GM21529 (cell line): Measurements from ENCODE around the gene DNAI7.
A peak's percentile ranks its signal among the peaks of the same experiment; 100 is the strongest.

ENCODE experiments used
- ATAC-seq: cut with Tn5 transposase; IDR thresholded peaks from one replicate; pipeline ENCODE4 v1.9.1; 2021; ENCODE audit not compliant: unreplicated experiment

DNAI7 gene

DNA sequence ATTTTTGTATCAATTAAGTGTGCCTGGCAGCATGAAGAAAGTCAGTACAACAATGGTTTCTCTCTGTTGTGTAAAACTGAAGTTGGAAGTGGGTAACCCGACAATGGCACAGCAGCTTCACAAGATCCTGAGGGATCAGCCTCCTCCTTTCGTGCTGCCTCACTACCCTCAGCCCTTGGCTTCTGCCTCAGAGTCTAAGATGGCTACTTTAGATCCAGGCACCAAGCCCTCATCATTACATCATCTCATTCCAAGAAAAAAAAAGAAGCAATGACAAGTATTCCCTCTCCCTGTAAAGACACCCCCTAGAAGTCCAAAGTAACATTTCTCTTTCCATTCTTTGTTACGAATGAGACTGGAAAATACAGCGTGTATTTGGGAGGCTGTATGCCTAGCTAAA lies 92.6 kb downstream of the DNAI7 start:
- ATAC-seq = no peak

DNA sequence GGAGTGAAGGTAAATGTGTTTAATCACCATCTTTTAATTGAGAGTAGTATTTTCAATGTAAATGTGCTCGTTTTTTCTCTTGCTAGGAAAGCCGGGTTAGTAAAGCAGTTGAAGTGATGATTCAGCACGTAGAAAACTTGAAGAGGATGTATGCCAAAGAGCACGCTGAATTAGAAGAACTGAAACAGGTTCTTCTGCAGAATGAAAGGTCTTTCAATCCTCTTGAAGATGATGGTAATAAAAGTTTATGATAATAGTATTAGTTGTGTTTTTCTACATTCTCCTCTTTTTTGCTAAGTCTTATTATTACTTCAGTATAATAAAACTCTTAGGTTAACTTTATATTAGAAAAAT lies 93.9 kb downstream of the DNAI7 start:
- ATAC-seq = peak; percentile 59

- ATAC-seq = peak; percentile 45
Measured at GRCh38 chr12:25100194-25101091, 94.5 kb downstream of the DNAI7 start.

DNA sequence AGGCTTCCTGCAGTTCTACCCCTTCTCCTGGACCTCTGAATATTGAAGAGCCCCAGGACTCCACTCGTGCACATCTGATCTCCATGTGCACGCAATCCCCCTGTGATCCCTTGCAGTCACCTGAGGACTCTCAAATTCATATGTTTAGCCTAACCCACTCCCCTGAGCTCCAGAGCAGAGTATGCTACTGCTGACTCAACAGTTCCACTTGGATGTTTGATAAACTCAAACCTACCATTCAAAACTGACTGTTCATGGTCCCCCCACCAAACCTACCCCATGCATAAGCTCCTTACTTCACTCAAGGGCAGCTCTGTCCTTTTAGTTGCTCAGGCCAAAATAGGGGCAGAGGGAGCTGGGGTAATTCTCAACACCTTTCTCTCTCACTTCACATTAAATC lies 96.0 kb downstream of the DNAI7 start:
- no peak for ATAC-seq

GRCh38 chr12:25089738-25090137 lies 105.2 kb downstream of the DNAI7 start:
- ATAC-seq = no peak

DNA sequence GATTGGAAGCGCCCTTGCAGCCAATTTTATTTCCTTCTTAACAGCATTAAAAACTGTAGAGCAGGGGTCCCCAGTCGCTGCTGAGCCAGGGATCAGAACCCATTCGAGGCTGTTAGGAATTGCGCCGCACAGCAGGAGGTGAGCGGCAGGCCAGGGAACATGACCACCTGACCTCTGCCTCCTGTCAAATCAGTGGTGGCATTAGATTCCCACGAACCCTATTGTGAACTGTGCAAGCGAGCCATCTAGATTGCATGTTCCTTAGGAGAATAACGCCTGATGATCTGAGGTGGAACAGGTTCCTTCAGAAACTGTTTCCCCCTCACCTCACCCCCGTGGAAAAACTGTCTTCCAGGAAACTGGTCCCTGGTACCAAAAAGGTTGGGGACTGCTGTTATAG lies 107.4 kb downstream of the DNAI7 start:
- ATAC-seq = no peak

GRCh38 chr12:25084816-25085215 lies 110.1 kb downstream of the DNAI7 start:
- ATAC-seq = no peak

DNA sequence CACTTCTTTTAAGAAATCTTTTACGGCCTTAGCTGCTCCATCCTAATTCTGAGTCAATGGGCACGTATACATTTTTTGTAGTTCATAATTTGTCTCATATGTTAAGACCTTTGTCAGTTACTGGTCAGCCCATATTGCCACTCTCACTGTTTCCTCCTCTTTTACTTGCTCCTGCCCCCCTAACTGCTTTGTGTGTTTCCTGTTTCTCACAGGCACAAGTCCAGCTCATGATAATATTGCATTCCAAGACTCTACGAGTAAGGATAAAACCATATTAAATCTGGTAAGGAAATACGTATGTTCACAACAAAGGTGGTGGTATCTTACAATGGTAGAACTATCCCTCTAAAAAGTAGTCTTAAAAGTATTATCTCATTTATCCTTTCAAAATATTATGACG lies 111.7 kb downstream of the DNAI7 start:
- no peak for ATAC-seq

DNA sequence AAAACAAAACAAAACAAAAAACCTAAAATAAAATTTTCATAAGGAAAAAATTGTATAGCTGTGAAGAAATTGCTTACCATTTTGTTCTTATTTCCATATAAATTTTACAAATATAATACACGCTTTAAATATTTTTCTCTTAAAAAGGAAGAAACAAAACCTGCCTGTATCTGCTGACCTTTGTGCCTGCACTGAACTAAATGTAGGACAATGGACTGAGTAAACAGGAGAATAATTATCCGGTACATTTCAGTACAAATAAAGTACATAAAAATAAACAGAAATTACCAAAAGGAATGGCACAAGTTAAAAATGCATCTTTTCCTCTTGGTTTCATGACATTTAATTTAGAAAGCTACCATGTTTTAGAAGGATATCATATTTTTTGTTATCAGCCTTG lies 112.3 kb downstream of the DNAI7 start:
- no peak for ATAC-seq

DNA sequence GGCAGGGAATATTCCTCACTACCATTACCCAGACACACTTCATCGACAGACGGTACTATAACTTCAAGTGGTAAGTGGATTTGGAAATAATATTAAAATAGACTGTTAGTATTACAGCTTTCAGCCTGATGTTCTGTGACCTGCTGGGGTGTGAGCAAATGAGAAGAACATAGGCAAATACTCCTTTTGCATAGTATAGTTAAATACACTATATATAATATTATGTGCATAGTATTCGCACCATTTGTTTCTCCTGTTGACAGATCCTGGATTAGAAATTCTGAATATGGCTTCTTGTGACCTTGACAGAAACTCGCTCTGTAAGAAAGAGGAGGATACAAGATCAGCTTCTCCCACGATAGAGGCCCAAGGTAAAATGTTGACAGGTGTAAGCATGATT lies 115.6 kb downstream of the DNAI7 start:
- no peak for ATAC-seq

GRCh38 chr12:25074954-25075353 lies 120.0 kb downstream of the DNAI7 start:
- ATAC-seq = peak; percentile 67

- no peak for ATAC-seq
Measured at GRCh38 chr12:25074113-25074512, 120.8 kb downstream of the DNAI7 start.

DNA sequence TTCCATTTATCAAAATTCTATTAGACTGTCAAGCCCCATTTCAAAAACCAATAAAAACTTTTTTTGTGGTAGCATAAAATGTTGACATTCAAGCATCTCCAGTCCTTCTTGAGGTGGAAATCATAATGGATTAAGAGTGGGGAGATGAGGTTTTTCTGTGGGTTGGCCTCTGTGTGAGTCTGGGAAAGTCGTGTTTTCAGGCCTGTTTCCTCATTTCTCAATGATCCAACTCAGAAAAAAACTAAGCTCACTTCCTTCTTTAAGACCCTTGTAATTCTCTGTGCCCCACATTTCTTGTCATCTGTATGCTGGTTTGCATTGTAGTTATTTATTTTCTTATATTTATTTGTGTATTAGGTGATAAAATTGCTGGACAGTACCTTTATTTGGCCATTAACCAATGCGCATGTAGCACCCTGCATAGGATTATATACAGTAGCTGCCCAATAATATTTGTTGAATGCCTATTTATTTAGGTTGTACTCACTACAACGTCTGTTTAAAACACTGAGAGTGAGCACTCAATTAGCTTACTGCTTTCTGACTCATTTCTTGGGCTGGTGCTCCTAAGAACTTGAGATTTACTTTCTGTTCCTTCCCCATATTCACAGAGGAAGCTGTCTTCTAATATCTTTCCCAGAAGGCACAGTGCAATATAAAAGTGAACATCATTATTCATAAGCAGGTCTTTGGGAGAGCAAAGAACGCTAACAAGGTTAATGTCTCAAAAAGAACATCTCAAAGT lies 121.9 kb downstream of the DNAI7 start:
- no peak for ATAC-seq

DNA sequence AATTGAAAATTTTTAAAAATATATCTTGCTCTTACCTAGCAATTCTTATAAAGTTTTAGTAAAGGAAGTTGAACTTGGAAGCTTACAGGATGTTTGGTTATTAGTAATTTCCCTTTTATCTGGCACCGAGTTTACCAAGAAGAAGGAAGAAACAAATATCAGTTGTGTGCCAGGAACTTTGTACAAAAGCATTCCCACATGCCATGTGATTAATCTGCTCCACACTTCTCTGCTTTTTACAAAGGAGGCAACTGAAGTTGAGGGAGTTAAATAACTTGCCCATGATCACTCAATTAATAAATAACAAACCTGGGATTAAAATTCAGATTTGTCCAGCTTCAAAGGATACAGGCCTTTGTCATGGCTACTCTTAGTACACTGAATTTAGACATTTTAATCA lies 123.6 kb downstream of the DNAI7 start:
- no peak for ATAC-seq

GRCh38 chr12:25069224-25069623 lies 125.7 kb downstream of the DNAI7 start:
- ATAC-seq = no peak

GRCh38 chr12:25065035-25065434 lies 129.9 kb downstream of the DNAI7 start:
- ATAC-seq = no peak

DNA sequence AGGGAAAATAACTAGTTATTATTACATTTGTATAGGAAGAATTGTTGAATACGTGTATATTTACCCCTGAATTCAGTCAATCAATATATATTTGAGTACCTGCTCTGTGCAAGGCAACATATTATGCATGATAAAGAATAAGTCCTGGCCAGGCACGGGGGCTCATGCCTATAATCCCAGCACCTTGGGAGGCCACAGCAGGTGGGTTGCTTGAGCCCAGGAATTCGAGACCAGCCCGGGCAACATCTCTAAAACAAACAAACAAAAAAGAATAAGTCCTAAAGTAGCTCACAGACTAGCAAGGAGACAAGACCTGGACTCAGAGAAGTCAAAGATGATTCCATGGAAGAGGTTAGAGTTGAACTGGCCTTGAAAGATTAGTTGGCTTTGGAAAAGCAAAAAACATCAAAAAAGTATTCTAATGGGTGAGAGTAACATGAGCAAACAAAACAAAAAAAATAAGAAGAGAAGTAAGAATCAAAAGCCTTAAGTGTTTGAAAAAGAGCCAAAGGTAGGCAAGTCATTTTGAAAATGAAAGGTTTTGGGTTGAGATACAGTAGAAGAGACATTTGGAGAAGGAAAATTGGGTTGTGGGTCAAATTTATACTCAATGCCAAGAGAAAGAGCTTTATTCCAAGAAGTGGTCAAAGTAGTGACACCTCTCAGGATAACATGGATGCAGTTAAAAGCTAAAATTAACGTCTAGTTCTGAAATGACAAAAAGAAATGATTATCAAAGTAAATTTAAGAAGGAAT lies 130.9 kb downstream of the DNAI7 start:
- peak; percentile 49 for ATAC-seq

- peak; percentile 45 for ATAC-seq
Measured at GRCh38 chr12:25058658-25059058, 136.3 kb downstream of the DNAI7 start.
